Activated CD4-positive, alpha-beta T cell treated with anti-CD3 and anti-CD28 coated beads, Interleukin-2, Interleukin-4, amounts not matched to agents 100 ng/mL and 50 ng/mL, durations not matched to agents 16 hours and 8 hours (primary cell): Measurements from ENCODE around the gene REELD1.
A peak's percentile ranks its signal among the peaks of the same experiment; 100 is the strongest.

Experiments used
- DNase-seq: peaks from one replicate; pipeline ENCODE4 v3.0.0-alpha.2; 2020; ENCODE audit warnings: low spot score

Gene REELD1

DNA sequence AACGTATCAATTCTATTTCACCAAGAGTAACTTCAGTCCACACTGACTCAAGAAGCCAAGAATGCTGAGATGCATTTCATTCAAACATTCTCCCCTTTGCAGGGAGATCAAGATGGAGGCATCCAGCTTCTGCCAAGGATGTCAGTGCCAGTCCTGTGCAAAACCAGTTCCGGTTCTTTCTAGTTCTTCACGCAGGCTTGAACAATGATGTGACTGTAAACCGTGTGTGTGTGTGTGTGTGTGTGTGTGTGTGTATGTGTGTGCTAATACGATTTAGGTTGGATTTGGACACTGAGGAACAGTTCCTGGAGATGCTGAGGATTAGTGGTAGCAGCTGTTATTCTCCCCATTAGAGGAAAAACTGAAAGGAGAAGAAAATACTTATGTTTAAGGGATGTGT, at the start of gene REELD1:
TSS of gene REELD1 (plus strand) at position 301 of the 400 bp plus-strand sequence. CDS start 2,415 bp downstream, outside the sequence.
- DNase-seq: no peak

GRCh38 chr4:146165221-146165620, 49.1 kb upstream of the REELD1 start:
- no peak for DNase-seq

DNA sequence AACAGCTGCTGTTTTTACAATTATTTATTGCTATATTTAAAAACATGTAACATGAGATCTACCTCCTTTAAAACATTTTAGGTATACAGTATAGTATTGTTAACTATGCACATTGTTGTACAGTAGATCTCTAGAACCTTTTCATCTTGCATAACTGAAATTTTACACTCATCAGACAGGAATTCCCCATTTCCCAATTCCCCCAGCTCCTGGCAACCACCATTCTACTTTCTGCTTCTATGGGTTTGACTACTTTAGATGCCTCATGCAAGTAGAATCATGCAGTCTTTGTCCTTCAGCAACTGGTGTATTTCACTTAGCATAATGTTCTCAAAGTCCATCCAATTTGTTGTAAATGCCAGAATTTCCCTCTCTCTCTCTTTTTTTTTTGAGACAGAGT, 48.5 kb upstream of the REELD1 start:
- DNase-seq: no peak

- no peak for DNase-seq
Measured at GRCh38 chr4:146170149-146170548, 44.2 kb upstream of the REELD1 start.

GRCh38 chr4:146175541-146176453, 38.5 kb upstream of the REELD1 start, which contains the start of gene LSM6:
TSS of gene LSM6 (plus strand) at chr4:146175718. CDS start at chr4:146182922, 7,204 bp downstream.
- peak; percentile 89 for DNase-seq

GRCh38 chr4:146176891-146177290, 37.4 kb upstream of the REELD1 start:
- DNase-seq: no peak

GRCh38 chr4:146178126-146178525, 36.2 kb upstream of the REELD1 start:
- no peak for DNase-seq

DNA sequence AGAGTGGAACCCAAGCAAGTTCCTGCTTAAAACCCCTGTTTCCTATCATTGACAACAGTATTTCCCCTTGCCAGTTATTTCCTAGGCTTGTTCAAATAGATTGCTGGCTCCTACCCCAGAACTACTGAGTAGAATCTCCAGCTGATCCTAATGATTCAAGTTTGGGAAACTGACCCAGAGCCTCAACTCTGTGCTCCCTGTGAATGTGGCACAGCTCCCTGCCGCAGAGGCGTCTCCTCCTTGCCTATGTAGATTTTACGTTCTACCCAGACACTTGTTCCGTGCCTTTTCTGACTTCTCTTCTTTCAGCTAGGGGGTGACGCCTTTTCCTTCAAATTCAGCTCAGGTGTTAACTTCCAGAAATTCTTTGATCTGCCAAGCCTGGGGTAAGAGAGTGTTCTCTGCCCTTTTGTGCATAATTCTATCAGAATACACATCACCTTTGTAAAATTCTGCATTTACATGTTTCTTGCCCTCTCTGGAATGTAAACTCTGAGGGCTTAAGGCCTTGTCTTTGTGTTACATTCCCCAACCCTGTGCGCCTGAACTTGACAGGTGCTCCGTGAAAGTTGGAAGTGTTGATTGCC, 34.5 kb upstream of the REELD1 start:
- DNase-seq: no peak

DNA sequence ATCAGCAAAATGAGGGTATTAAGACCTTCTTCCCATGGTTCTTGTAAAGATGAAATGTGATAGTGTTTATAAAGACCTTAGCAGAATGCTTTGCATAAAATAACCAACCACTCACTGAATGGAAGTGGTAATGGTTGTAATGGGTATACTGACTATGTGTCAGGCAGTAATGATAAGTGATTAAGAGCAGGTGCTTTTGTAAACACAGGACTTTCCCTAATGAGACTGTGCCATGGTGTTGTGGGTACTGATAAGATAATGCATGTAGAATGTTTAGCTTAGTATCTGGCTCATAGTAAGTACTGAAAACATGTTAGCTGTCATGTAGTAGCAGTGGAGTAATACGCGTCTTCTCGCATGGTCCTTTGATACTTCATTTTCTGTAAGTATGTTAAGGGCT, 31.9 kb upstream of the REELD1 start:
- no peak for DNase-seq

GRCh38 chr4:146183209-146183608, 31.1 kb upstream of the REELD1 start:
- DNase-seq: no peak

- DNase-seq: no peak
Measured at GRCh38 chr4:146186041-146186440, 28.3 kb upstream of the REELD1 start.

GRCh38 chr4:146186596-146186995, 27.7 kb upstream of the REELD1 start:
- DNase-seq: no peak

DNA sequence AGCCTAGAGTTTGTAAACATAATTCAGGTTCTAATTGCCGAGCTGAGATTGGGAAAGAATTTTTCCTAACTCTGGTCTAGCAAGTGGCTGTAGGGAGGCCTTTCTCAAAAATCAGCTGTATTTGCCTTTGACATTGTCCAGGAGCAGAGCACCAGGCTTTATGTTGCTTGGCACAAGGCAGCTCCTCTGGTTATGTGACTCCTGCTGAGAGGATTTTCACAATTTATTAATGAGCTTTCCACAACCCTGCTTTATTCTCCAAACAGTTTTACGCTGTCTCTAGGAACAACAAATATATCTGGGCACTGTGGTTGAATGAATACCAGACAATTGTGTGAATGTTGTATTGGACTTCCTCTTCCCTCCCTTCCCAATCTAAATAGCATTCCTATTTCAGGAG, 23.9 kb upstream of the REELD1 start:
- DNase-seq: no peak

- DNase-seq: no peak
Measured at GRCh38 chr4:146191766-146192458, 22.4 kb upstream of the REELD1 start.

DNA sequence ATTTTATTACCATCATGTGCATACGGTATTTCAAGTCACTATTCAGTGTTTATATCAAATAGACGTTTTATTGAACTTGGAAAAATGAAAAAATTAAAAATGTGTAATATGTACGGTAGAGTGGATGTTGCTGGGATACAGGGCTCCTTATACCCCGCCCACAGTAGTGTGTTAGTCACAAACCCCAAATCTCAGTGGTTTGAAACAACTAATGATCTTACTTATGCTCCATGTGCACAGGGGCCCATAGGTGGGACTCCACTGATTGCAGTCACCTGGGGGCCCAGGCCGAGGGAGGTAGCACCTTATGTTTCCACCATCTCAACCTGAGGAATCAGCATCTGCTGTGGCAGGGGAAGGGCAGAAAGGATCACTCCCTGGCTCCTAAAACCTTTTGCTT, 20.7 kb upstream of the REELD1 start:
- DNase-seq: no peak

GRCh38 chr4:146194212-146194611, 20.1 kb upstream of the REELD1 start:
- no peak for DNase-seq

- DNase-seq: no peak
Measured at GRCh38 chr4:146202665-146203064, 11.7 kb upstream of the REELD1 start.

DNA sequence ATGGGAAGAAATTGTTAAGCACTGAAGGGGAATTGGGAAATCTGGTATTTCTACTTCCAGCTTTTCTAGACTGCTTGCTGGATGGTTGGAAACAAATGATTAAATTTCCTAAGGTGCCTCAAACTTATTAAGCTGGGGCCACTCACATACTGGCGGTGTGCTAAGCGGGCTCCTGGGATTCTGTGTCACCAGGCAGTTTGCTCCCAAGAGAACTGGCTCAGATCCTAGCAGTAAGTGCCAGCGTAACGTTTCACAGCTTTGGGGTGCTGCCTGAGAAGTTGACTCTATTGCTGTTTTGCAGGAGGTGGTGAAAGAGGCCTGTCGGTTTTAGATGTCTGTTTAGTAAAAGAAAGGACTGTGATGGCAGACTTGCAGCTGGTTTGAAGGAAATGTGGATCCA, 6.9 kb upstream of the REELD1 start:
- no peak for DNase-seq

GRCh38 chr4:146210890-146211289, 3.4 kb upstream of the REELD1 start:
- DNase-seq: no peak

GRCh38 chr4:146211440-146211839, 2.9 kb upstream of the REELD1 start:
- DNase-seq: no peak

DNA sequence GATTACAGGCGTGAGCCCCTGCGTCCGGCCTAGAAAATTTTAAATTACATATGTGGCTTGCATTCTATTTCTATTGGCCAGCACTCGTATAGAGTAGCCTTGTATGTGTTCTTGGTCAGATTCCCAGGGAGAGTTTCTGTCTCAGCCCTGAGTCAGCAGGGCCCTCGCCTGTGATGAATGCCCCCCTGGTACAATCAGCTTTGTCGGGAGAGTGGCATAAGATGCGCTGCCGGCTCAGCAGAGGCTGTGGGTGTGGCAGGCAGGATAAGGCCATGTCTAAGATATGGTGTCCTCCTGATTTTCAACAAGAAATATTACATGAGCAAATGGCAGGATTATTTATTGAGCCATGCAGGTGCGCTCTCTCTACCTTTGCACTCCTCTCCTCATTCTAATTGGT, 1.6 kb upstream of the REELD1 start:
- DNase-seq: no peak

DNA sequence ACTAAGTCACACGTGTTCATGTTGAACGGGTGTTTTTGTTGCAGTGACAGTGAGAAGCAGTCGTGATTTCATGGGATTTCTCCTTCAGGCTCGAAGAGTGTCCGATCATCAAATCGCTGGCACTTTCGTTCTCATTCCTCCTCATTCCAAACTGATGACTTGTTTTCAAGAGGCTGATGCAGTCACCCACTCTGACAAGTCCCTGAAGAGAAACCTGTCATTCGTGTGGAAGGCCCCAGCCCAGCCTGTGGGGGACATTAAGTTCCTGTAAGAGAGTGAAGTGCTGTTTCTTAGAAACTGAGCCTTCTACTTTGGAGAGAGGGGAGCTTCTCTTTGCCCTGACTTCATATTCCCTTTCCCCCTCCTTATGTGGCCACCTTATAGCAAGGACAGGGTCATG, 8.0 kb downstream of the REELD1 start:
- no peak for DNase-seq
